ENCODE measurements around the gene TNFRSF1B.

Gene TNFRSF1B

GRCh38 chr1:12196641-12197482 is 30.1 kb downstream of the TNFRSF1B start:
- Histone ChIP-seq H3K4me3 (ENCODE audit: low read length) (no peak overlapping the region), H3K9me3 (ENCODE audit: control insufficient read depth, low read length) (no peaks in the 10 kb centered on the region), H3K4me1 (ENCODE audit: control insufficient read depth, insufficient read depth, low read length) (peaks cover 8% of the 10 kb centered on the region), H3K9ac (ENCODE audit: low read length) (no peak overlapping the region), H3K36me3 (ENCODE audit: control insufficient read depth, insufficient read depth, low read length) (no peaks in the 10 kb centered on the region), H3K27me3 (ENCODE audit: control insufficient read depth, insufficient read depth, low read length) (no peaks in the 10 kb centered on the region)

GRCh38 chr1:12197483-12197880 is 30.7 kb downstream of the TNFRSF1B start:
- H3K36me3 ChIP-seq (ENCODE audit: control insufficient read depth, insufficient read depth, low read length), result no peaks in the 10 kb centered on the region
- no peaks in the 10 kb centered on the region for H3K9me3 ChIP-seq (ENCODE audit: control insufficient read depth, low read length)
- no peak overlapping the region for H3K4me3 ChIP-seq (ENCODE audit: low read length)
- H3K4me1 ChIP-seq (ENCODE audit: control insufficient read depth, insufficient read depth, low read length), result peaks cover 8% of the 10 kb centered on the region
- H3K9ac ChIP-seq (ENCODE audit: low read length), result no peak overlapping the region
- no peaks in the 10 kb centered on the region for H3K27me3 ChIP-seq (ENCODE audit: control insufficient read depth, insufficient read depth, low read length)

DNA sequence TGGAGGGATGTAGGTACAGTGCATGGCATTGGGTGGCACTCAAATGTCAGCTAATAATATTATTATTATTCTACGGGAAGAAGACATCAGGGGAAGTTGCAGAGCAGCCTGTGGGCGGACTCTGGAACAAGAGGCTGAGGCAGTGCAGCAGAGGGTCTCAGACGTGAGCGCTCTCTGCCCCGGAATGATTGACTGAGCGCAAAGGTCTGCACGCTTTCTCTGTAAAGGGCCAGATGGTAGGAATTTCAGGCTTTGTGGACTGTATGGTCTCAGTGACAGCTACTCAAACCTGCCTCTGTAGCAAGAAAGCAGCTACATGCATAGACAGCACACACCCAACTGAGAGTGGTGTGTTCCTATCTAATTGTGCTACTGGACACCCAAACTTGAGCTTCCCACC is 33.4 kb downstream of the TNFRSF1B start:
- Histone ChIP-seq H3K9me3 (ENCODE audit: control insufficient read depth, low read length) (no peaks in the 10 kb centered on the region), H3K9ac (ENCODE audit: low read length) (no peak overlapping the region), H3K4me1 (ENCODE audit: control insufficient read depth, insufficient read depth, low read length) (no peaks in the 10 kb centered on the region), H3K4me3 (ENCODE audit: low read length) (no peak overlapping the region), H3K36me3 (ENCODE audit: control insufficient read depth, insufficient read depth, low read length) (no peaks in the 10 kb centered on the region), H3K27me3 (ENCODE audit: control insufficient read depth, insufficient read depth, low read length) (no peaks in the 10 kb centered on the region)

DNA sequence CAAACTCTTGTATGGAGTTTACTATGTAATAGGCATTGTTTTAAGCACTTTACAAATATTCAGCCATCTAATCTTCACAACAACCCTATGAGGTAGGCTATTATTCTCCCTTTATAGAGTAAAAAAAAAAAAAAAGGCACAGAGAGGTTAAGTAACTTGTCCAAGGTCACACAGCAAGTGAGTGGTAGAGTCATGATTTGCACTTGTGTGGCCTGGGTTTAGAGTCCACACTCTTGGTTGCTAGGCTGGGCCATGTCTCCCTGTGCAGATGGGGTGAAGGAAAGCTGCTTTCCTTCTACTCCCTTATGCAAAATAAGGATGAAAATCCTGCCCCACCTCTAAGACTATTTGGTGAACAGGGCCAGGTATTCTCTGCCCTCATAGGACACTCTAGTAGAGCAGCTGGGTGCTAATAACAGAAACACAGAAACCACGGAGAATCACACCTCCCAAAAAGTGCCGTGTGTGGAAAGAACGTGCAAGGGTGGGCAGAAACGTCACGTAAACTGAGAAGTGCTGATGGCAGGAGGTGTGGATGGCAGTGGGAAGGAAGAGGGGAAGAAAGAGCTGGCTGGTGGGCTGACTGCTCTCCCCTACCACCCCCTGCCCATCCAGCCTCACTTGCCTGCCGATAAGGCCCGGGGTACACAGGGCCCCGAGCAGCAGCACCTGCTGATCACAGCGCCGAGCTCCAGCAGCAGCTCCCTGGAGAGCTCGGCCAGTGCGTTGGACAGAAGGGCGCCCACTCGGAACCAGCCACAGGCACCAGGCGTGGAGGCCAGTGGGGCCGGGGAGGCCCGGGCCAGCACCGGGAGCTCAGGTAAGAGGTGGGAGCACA is 34.8 kb downstream of the TNFRSF1B start:
- Histone ChIP-seq H3K4me1 (ENCODE audit: control insufficient read depth, insufficient read depth, low read length) (no peaks in the 10 kb centered on the region), H3K4me3 (ENCODE audit: low read length) (no peak overlapping the region), H3K9me3 (ENCODE audit: control insufficient read depth, low read length) (no peaks in the 10 kb centered on the region), H3K9ac (ENCODE audit: low read length) (no peak overlapping the region), H3K36me3 (ENCODE audit: control insufficient read depth, insufficient read depth, low read length) (no peaks in the 10 kb centered on the region), H3K27me3 (ENCODE audit: control insufficient read depth, insufficient read depth, low read length) (no peaks in the 10 kb centered on the region)

DNA sequence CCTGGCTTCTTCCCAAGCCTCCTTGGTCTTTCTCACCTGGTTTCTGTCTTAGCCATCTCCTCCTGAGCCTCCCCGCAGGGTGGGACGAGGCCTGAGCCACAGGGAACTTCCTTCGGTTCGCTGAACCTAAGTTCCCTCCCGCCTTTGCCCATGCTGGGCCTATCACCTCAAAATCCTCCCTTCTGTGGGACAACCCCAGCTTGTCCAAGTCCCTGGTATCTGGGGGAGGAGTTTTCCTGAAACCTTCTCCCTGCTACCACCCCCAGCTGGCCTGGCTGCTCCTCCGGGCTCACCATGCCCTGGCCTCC is 35.4 kb downstream of the TNFRSF1B start:
- H3K4me1 ChIP-seq (ENCODE audit: control insufficient read depth, insufficient read depth, low read length), result no peaks in the 10 kb centered on the region
- no peaks in the 10 kb centered on the region for H3K36me3 ChIP-seq (ENCODE audit: control insufficient read depth, insufficient read depth, low read length)
- no peaks in the 10 kb centered on the region for H3K9me3 ChIP-seq (ENCODE audit: control insufficient read depth, low read length)
- no peak overlapping the region for H3K9ac ChIP-seq (ENCODE audit: low read length)
- H3K27me3 ChIP-seq (ENCODE audit: control insufficient read depth, insufficient read depth, low read length), result no peaks in the 10 kb centered on the region
- no peak overlapping the region for H3K4me3 ChIP-seq (ENCODE audit: low read length)

- no peaks in the 10 kb centered on the region for H3K4me1 ChIP-seq (ENCODE audit: control insufficient read depth, insufficient read depth, low read length)
- H3K36me3 ChIP-seq (ENCODE audit: control insufficient read depth, insufficient read depth, low read length), result no peaks in the 10 kb centered on the region
Observed at GRCh38 chr1:12202577-12202976, 35.8 kb downstream of the TNFRSF1B start.

GRCh38 chr1:12203216-12204007 is 36.6 kb downstream of the TNFRSF1B start:
- Histone ChIP-seq H3K9ac (ENCODE audit: low read length) (no peak overlapping the region), H3K4me3 (ENCODE audit: low read length) (no peak overlapping the region), H3K27me3 (ENCODE audit: control insufficient read depth, insufficient read depth, low read length) (no peaks in the 10 kb centered on the region), H3K9me3 (ENCODE audit: control insufficient read depth, low read length) (no peaks in the 10 kb centered on the region), H3K4me1 (ENCODE audit: control insufficient read depth, insufficient read depth, low read length) (no peaks in the 10 kb centered on the region), H3K36me3 (ENCODE audit: control insufficient read depth, insufficient read depth, low read length) (no peaks in the 10 kb centered on the region)

More at GRCh38 chr1:12202577-12202976, 35.8 kb downstream of the TNFRSF1B start:
- H3K9me3 ChIP-seq (ENCODE audit: control insufficient read depth, low read length), result no peaks in the 10 kb centered on the region
- H3K4me3 ChIP-seq (ENCODE audit: low read length), result no peak overlapping the region
- H3K27me3 ChIP-seq (ENCODE audit: control insufficient read depth, insufficient read depth, low read length), result no peaks in the 10 kb centered on the region
- no peak overlapping the region for H3K9ac ChIP-seq (ENCODE audit: low read length)

GRCh38 chr1:12204140-12204539 is 37.3 kb downstream of the TNFRSF1B start:
- no peaks in the 10 kb centered on the region for H3K27me3 ChIP-seq (ENCODE audit: control insufficient read depth, insufficient read depth, low read length)
- no peak overlapping the region for H3K9ac ChIP-seq (ENCODE audit: low read length)
- no peaks in the 10 kb centered on the region for H3K36me3 ChIP-seq (ENCODE audit: control insufficient read depth, insufficient read depth, low read length)
- H3K4me3 ChIP-seq (ENCODE audit: low read length), result no peak overlapping the region
- peaks cover 4% of the 10 kb centered on the region for H3K4me1 ChIP-seq (ENCODE audit: control insufficient read depth, insufficient read depth, low read length)
- no peaks in the 10 kb centered on the region for H3K9me3 ChIP-seq (ENCODE audit: control insufficient read depth, low read length)

- Histone ChIP-seq H3K4me3 (ENCODE audit: low read length) (no peak overlapping the region), H3K9ac (ENCODE audit: low read length) (no peak overlapping the region), H3K9me3 (ENCODE audit: control insufficient read depth, low read length) (no peaks in the 10 kb centered on the region), H3K36me3 (ENCODE audit: control insufficient read depth, insufficient read depth, low read length) (no peaks in the 10 kb centered on the region), H3K4me1 (ENCODE audit: control insufficient read depth, insufficient read depth, low read length) (peaks cover 9% of the 10 kb centered on the region), H3K27me3 (ENCODE audit: control insufficient read depth, insufficient read depth, low read length) (no peaks in the 10 kb centered on the region)
Observed at GRCh38 chr1:12204754-12205658, 38.2 kb downstream of the TNFRSF1B start.

DNA sequence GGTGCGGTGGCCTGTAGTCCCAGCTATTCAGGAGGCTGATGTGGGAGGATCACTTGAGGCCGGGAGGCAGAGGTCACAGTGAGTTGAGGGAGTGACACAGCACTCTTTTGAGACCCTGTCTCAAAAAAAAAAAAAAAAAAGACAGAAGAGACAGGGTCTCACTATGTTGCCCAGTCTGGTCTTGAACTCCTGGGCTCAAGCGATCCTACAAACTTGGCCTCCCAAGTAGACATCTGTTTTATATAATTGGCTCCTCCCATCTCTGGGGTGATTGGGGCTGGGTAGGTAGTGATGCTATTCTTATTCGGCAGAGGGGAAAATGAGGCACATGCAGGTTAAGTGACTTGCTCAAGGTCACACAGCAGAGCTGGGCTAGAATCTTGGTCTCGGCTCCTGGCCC is 39.4 kb downstream of the TNFRSF1B start:
- Histone ChIP-seq H3K9me3 (ENCODE audit: control insufficient read depth, low read length) (no peaks in the 10 kb centered on the region), H3K9ac (ENCODE audit: low read length) (no peak overlapping the region), H3K27me3 (ENCODE audit: control insufficient read depth, insufficient read depth, low read length) (no peaks in the 10 kb centered on the region), H3K4me1 (ENCODE audit: control insufficient read depth, insufficient read depth, low read length) (peaks cover 15% of the 10 kb centered on the region), H3K36me3 (ENCODE audit: control insufficient read depth, insufficient read depth, low read length) (no peaks in the 10 kb centered on the region), H3K4me3 (ENCODE audit: low read length) (no peak overlapping the region)

DNA sequence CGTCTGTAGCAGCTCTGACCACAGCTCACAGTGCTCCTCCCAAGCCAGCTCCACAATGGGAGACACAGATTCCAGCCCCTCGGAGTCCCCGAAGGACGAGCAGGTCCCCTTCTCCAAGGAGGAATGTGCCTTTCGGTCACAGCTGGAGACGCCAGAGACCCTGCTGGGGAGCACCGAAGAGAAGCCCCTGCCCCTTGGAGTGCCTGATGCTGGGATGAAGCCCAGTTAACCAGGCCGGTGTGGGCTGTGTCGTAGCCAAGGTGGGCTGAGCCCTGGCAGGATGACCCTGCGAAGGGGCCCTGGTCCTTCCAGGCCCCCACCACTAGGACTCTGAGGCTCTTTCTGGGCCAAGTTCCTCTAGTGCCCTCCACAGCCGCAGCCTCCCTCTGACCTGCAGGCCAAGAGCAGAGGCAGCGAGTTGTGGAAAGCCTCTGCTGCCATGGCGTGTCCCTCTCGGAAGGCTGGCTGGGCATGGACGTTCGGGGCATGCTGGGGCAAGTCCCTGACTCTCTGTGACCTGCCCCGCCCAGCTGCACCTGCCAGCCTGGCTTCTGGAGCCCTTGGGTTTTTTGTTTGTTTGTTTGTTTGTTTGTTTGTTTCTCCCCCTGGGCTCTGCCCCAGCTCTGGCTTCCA is 40.1 kb downstream of the TNFRSF1B start:
- Histone ChIP-seq H3K4me3 (ENCODE audit: low read length) (no peak overlapping the region), H3K36me3 (ENCODE audit: control insufficient read depth, insufficient read depth, low read length) (no peaks in the 10 kb centered on the region), H3K4me1 (ENCODE audit: control insufficient read depth, insufficient read depth, low read length) (peaks cover 15% of the 10 kb centered on the region), H3K27me3 (ENCODE audit: control insufficient read depth, insufficient read depth, low read length) (no peaks in the 10 kb centered on the region), H3K9me3 (ENCODE audit: control insufficient read depth, low read length) (no peaks in the 10 kb centered on the region), H3K9ac (ENCODE audit: low read length) (no peak overlapping the region)

Measured in mucosa of stomach (tissue), 1 donor.